ENCODE measurements around the gene CFAP52. TPM values are rescaled to one million over a fixed set of nuclear protein-coding genes. Genes with fewer than 3 reads are reported as not detected.

The CFAP52 gene
- total and polyA plus RNA-seq, 2 of the 8 experiments (the other 6 are each of a cell fraction or from before 2014, with no cell fraction given) = 0.11 TPM; not detected in 1

GRCh38 chr17:9643611-9644010 lies 67.2 kb downstream of the CFAP52 start (continued):
- TF ChIP-seq RXRA (IDR thresholded peaks at IDR 0.05; ENCODE audit: insufficient read depth, low read depth, low read length) = no peak
- TF ChIP-seq NRF1 (IDR thresholded peaks at IDR 0.05; ENCODE audit: low read depth, low read length) = no peak
- TF ChIP-seq CTCF (IDR thresholded peaks at IDR 0.05; ENCODE audit: control extremely low read depth in 1 of 3, insufficient read depth in 1 of 3, low read depth in 1 of 3, low read length in 3 of 3) = no peak

All from H1 (cell line).